Transverse colon (tissue), 3 donors: ENCODE results near the gene C10orf90.

Source experiments
- EP300 ChIP-seq: sonication (generic); formaldehyde crosslinking; IDR thresholded peaks from one replicate; pipeline ENCODE4 v1.6.1; 2017; ENCODE audit warnings: antibody characterized with exemption, low read depth
- TF ChIP-seq, protein P1 (sequence below), 5 experiments: fragments of 200-600 bp in 3 of 5; fragments of 450-650 bp in 2 of 5; sonication (generic) in 3 of 5; IDR thresholded peaks; 1 replicate in 2 of 5; 2 replicates in 3 of 5; pipeline ENCODE4 v1.5.1; 2016 to 2017; ENCODE audit warnings: antibody characterized with exemption in 5 of 5, inconsistent platforms in 3 of 5, mild to moderate bottlenecking in 2 of 5, moderate library complexity in 1 of 5

DNA sequence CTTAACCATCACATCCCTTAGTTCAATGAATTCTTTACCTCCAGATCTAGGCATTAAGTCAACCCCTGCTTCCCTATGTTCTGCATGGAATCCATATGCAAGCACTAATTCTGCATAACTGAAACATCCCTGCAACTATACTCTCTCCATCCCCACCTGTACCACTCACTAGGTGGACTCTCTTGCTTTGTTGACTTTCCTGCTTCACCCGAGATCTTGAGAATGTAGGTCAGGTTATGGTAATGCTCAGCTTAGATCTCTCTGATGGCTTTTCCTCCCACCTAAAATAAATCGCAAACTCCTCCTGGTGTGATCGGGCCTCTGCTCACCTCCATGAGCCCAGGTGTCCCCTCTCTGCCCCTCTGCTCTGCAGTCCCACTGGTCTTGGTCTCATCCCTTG is 189.8 kb downstream of the C10orf90 start:
- TF ChIP-seq, protein P1, sequence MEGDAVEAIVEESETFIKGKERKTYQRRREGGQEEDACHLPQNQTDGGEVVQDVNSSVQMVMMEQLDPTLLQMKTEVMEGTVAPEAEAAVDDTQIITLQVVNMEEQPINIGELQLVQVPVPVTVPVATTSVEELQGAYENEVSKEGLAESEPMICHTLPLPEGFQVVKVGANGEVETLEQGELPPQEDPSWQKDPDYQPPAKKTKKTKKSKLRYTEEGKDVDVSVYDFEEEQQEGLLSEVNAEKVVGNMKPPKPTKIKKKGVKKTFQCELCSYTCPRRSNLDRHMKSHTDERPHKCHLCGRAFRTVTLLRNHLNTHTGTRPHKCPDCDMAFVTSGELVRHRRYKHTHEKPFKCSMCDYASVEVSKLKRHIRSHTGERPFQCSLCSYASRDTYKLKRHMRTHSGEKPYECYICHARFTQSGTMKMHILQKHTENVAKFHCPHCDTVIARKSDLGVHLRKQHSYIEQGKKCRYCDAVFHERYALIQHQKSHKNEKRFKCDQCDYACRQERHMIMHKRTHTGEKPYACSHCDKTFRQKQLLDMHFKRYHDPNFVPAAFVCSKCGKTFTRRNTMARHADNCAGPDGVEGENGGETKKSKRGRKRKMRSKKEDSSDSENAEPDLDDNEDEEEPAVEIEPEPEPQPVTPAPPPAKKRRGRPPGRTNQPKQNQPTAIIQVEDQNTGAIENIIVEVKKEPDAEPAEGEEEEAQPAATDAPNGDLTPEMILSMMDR (IDR thresholded peaks at IDR 0.05), result no peak
- no peak for TF ChIP-seq EP300
